Suppressor macrophage treated with lipopolysaccharide for 1 hour (primary cell): ENCODE measurements around the gene HSF5.
A peak's percentile ranks its signal among the peaks of the same experiment; 100 is the strongest.

Experiments used
- DNase-seq, 3 donors: peaks; one replicate each; pipeline ENCODE4 v3.0.0-alpha.2; 2020 to 2022

Gene HSF5, protein sequence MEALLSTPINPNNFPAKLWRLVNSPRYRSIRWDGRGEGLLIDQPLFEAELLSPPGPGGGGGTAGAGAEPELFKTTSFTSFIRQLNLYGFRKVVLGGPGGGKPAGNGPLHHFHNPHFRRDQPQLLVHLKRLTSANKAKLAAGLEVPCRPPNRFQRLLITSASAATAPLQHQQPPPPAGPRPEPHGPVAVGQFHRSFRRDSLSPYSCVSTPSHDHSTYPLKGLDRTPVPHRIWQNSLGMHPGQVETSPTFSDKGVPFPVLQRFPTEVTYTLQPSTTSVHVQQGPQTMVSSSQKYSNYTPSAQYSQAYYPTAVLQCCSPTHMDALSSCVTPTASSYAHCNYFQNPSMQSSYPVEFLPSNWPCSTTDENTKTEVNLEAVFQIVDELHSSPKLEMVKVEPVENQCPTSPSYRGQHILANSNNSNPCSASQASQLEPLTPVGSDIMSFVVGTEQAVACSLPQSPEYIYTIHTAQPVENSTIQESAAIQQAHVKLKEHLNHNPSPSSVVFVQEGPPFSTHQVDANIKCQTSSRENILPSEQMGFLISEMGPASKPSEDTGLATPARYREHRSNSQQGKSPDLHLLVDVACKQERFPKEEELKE

DNA sequence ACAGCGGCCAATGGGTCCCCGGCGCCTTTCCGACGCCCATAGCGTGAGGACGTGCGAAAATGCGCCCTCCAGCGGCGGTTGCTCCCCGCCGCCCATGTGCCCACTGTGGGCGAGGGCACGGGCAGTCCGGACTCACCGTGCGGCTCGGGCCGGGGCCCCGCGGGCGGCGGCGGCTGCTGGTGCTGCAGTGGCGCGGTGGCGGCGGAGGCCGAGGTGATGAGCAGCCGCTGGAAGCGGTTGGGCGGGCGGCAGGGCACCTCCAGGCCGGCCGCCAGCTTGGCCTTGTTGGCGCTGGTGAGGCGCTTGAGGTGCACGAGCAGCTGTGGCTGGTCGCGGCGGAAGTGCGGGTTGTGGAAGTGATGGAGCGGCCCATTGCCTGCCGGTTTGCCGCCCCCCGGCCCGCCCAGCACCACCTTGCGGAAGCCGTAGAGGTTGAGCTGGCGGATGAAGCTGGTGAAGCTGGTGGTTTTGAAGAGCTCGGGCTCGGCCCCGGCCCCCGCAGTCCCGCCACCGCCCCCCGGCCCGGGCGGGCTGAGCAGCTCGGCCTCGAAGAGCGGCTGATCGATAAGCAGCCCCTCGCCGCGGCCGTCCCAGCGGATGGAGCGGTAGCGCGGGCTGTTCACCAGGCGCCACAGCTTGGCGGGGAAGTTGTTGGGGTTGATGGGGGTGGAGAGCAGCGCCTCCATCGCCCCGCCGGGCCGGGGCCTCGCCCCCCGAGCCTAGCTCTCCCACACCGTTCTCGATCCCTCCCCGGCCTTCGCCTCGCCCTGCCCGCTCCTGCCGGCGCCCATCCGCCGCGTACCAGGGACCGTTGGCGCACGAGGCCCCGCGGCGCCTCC, at the start of gene HSF5:
Gene HSF5, minus strand, starts transcription at position 820 of the 839 bp plus-strand sequence. Its CDS starts 134 bp downstream, at position 686.
- DNase-seq = peak; percentile 54 to 75 (median 56)

DNA sequence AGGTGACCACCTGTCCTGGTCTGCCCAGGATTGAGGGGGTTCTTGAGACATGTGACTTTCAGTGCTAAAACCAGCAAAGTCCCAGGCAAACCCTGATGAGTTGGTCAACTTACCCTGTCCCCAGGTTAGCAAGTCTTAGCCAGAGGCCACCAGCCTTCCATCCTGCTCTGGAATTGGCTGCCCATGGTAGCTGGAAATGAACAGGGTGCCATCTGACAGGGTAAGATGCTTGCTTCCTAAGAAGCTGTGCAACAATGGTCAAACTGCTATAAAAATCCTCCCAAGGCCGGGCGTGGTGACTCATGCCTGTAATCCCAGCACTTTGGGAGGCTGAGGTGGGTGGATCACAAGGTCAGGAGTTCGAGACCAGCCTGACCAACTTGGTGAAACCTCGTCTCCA, 49.1 kb upstream of the HSF5 start:
- no peak for DNase-seq

DNA sequence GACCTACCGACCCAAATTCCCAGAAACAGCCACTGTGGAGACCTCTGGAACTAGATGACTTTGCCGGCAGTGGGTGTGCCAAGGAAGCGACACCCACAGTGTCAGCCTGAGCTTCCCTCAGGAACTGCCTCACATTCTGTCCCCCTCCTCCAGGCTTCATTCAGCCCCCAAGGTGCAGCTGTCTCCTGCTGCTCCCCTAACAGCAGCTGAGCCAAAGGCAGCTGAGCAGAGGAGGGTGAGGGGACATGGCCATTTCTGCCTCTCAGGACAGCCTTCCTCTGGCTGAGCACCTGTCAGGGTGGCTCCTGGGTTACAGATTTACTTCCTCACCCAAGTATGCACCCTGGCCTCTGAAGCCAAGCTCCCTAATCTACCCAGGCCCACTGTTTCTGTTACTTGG, 48.3 kb upstream of the HSF5 start:
- no peak for DNase-seq

DNA sequence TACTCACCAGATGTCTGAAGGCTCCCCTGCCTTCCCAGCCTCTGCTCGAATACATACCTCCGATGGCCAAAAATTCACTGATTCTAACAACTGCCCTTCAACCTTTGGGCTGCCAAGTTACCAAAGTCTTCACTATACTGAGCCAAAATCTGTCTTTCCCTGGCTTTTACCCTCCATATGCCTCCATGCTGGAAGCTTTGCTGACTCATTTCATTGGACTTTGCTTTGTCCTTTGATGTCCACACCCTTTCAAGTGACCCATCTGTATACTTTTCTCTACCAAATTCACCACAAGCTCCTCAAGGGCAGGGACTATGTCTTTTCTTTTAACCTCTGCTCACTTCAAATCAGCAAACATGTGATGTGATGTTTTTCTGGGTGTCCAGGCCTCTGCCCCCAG, 47.2 kb upstream of the HSF5 start:
- DNase-seq = peak in 2 of 3 donors; percentile 12 to 16

DNA sequence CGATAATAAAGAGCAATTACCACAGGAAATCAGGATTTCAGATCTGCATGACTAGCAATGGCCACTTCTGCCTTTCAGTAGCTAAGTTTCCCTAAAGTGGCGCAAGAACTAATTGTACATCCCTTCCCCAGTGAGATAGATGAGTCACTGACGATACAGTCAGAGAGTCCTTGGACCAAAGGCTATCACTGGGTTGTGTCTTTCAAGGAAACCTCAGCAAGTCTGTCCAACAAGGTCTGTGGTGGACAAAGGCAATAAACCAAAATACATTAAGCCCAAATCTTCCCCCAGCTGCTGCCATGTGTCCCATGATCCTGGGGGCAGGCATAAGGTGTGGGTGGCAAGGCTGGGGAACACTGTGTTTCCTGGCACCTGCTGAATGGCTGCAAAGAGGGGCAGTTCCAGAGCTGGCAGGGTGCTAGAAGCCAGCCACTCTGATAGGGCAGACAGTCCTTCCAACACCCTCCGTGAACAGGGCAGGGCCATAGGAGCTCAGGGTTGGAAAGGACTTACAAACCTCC, 46.8 kb upstream of the HSF5 start:
- peak; percentile 86 to 97 (median 96) for DNase-seq

DNA sequence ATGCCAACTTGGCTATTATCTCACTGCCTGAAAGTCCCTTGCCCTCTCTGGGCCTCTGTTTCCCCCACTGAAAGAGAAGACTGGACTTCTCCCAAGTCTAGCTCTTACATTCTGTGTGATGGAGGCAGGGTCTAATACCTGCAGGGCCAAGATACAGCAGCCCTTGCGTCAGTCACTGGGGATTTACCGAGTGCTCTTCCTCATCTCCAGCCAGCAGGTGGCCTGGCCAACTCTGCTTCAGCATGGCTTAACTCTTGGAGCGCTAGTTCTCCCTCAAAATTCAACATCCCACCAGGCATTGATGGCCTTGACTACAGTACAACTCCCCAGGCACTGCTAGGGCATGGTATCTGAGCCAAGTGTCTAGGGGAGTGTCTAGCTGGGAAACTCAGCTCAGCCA, 46.1 kb upstream of the HSF5 start:
- DNase-seq = no peak

DNA sequence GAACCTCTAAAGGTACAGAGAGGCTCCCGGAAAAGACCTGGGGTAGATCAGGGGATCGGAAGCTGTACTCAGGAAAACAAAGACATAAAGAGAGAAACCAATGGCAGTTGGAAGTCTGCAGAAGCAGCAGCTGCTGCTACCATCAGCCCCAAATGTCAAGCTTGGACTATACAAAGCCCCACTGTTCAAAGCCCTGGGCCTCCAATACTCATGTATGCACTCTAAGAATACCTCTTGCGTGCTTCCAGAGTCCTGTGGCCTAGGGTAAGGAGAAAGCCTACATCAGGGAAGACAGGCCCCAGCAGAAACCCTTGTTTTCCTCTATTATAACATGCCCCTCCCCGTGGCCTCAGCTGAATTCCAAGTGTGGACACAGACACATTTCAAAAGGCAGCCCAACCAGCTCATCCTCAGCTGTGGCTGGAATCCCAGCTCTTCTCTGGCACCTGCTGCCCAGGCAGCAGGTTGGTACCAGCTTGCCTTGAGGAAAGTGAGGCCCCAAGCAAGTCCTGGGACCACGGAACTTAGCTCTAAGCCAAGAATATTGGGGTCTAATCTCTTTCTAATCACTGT, 45.5 kb upstream of the HSF5 start:
- no peak for DNase-seq

DNA sequence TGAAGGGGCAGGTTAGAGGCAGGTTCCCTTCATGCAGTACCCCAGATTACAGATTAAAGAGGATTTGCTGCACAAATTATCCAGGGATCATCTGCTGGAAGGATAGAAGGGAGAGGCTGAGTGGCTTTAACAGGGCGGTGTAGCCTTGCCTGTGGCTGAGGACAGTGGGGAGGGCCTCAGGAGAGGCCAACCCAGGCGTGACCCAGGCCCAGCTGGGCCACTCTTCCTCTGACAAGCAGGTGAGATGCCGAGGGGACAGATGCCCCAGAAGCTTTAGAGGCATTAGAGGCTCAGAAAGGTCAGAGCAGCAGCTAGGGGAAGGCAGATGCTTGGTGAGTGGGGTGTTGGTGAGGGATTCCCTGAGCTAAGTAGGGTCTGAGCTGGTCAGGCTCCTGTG, 44.3 kb upstream of the HSF5 start:
- no peak for DNase-seq

DNA sequence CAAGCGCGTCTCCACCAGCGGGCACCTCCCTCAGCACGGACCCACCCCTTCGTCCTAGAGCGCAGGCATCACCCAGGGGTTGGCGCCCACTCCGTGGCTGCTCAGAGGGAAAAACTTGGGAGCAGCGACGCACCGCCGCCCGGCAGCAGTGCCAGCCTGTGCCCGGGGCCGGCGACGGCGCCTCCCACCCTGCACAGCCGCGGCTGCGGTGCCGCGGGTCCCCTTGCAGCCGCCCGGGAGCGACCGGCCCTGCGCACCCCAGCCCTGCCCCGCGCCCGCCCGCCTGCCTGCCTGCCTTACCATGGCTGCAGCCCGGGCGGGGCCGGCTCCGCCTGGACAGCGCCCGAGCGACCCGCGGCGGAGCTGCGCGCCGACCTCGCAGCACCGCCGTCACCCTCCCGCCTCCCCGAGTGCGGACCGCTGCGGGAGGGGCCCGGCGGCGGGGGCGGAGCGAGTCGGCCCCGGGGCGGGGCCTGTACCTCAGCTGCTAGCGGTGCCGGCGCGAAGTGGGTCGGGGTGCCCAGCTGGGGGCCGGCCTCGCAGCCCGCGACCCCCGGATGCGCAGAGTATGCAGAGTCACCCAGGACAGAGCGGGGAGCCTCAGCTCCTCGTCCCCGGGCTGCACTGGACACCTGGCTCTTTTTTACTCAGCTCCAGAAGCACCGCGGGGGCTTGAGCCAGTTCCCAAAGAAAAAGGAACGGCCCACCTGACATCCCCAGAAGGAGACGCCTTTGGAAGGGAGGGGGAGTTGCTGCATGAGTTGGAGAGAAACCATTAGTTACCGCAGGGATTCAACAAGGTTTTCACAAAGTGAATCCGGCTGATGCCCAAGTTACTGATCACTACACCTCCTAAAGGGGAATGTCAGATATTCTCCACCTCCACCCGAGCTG, 43.7 kb upstream of the HSF5 start:
- peak; percentile 60 to 86 (median 62) for DNase-seq

DNA sequence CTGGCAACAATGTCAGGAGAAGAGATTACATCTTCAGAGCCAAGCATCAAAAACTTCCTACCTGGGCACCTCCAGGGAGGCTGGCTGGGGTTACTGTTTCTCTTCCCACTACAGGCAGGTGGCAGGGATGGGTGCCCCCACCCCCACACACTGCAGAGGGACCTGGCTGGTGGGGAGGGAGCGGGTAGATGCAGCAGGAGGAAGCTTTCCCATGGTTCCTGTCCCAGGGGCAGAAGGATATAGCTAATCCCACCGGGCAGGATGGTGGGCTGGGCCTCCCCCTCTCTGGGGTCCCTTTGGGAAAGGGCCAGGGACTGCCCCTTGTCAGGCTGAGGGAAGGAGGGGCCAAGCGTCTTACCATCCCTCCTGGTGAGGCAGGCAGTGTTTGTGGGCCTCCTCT, 42.9 kb upstream of the HSF5 start:
- no peak for DNase-seq

DNA sequence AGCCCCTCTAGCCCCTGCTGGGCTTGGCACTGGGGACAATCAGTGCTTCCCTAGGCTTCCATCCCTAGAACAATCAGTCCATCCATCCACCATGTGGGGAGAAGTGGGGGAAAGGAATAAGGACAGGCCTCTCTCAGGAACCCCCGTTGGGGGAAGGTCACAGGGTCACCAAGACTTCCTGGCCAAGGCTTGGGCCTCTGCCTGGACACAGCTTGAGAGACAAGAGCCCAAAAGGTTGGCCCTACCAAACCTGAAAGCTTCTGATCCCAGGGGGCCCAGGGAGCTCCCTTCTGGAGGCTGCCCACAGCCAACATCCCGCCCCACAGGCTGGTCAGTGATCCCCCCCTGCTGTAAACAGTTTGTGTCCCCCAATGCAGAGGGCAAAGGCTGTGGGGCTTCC, 42.4 kb upstream of the HSF5 start:
- no peak for DNase-seq

DNA sequence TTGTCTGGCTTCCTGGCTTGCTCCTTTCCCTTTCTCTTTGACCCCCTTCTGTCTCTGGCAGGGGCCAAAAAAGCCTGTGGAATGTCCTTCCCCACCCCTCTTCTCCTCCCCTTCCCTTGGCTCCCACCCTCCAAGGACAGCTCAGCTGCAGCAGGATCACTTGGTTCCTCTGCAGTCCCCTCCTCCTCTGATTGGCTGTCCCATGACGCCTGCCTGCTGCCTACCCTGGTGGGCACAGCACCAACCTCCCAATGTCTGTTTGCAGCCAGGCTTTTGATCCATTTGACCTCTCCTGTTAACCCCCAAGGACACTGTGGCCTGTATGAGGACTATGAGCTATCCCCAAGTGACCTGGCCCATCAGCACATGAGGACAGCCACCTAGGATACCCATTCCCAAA, 41.1 kb upstream of the HSF5 start:
- DNase-seq = no peak

DNA sequence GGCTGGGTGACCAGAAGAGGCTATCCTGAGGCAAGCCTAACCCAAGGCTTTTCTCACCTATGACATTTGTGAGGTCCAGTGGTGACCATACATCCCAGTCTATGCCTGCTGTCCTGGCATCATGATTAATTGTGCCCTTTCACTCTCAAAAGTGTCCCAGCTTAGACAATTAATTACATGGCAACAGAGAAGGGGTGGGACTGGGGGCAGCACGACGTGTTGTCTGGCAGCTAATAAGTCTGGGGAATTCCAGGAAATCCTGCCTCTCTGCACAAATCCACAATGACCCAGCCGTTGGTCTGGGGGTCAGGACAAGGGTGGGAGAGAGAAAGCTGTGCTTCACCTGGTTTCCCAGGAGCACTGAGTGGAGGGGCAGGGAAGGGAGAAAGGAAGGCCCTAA, 40.2 kb upstream of the HSF5 start:
- no peak for DNase-seq

DNA sequence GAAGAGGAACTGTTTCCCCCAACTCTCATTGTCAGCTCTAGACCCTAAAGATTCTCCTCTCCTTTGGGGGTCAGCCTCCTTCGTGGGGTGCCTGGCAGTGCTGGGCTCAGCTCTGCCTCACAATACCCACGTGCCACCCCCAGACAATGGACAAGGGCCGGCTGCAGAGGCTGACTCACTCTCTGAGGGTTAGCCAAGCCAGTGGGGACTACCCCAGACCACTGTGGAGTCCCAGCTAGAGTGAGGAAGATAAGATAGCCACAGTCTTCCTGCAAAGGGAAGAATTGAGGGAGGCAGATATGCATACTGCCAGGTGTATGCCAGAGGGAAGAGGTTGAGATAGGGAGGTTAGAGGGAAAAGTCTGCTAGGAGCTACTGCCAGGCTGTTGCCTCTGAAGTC, 39.7 kb upstream of the HSF5 start:
- DNase-seq = peak; percentile 74 to 82 (median 81)

DNA sequence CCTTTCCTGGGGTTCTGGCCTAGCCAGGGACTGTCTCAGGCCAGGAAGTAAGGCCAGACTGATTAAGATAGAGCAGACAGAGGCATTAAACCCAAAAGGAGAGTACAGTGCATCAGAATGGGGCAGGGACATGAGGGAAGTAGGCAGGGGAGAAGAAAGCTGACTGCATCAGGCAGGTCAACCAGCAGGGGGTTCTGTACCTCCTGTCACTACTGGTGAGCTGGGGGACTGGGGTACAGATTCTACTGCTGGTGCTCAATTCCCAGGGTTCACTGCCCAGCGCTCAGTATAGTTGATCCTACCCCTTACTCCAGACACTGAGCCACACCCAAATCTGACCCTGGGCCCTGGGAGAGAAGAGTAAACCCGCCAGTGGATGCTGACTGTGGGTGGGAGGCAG, 39.1 kb upstream of the HSF5 start:
- DNase-seq = peak in 2 of 3 donors; percentile 18 to 24

DNA sequence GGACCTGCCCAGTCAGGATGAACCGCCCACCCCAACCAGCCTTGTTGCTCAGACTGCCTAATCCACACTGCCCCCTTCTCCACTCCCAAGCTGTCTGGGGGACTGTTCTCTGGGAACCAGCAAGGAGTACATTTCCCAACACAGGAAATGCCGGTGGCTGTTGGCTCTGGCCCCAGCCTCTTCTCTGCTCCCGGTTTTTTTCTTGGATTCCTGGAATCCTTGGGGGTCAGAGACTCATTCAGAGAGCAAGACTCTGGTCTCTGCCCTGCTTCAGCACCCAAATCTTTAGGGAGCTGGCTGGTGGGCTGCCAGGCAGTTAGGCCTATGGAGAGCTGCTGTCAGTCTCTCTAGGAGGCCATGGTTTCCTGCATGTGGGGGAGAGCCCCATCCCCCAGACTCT, 37.0 kb upstream of the HSF5 start:
- no peak for DNase-seq

DNA sequence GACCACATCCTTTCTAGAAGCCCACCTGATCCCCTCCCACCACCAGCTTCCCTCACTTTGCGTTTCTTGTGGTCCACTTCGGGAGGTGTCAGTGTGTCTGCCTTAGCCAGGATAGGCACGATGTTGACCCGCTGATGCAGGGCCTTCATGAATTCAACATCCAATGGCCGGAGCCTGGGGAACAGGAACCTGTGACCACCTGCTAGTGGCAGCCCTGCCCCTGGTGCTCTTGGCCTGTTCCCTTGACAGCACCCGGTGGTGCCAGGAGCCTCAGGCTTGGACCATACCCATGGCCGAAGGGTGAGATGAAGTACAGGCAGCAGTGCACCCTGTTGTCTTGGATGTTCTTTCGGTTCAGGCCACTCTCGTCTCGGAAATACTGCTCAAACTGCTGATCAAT, 33.5 kb upstream of the HSF5 start:
- DNase-seq = no peak

DNA sequence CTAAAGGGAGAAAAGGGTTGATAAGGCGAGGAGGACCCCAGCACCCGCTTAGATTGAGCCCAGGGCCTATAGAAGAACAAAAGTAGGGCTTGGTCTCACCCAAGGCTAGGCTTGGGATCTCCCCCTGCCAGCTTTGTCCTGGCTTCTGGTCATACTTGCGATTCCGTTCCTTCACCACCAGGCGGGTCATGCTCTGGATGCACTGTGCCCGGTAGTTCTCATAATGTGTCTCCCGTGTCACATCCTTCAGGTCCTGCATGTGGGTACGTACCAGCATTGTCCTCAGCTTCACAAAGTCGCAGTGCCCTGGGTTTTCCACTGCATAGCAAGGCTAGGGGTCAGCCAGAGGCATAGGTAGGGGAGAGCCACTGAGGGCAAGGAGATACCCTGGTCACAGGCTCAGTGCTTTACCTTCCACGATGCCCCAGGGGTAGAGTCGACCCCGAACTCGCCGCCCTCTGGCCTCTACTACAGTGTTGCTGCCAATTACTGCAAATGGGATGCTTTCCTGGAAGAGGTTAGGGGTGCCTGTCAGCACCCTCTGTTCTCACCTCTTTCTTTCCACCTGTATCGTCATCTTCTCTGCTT, 32.7 kb upstream of the HSF5 start:
- DNase-seq = peak; percentile 54 to 66 (median 55)

DNA sequence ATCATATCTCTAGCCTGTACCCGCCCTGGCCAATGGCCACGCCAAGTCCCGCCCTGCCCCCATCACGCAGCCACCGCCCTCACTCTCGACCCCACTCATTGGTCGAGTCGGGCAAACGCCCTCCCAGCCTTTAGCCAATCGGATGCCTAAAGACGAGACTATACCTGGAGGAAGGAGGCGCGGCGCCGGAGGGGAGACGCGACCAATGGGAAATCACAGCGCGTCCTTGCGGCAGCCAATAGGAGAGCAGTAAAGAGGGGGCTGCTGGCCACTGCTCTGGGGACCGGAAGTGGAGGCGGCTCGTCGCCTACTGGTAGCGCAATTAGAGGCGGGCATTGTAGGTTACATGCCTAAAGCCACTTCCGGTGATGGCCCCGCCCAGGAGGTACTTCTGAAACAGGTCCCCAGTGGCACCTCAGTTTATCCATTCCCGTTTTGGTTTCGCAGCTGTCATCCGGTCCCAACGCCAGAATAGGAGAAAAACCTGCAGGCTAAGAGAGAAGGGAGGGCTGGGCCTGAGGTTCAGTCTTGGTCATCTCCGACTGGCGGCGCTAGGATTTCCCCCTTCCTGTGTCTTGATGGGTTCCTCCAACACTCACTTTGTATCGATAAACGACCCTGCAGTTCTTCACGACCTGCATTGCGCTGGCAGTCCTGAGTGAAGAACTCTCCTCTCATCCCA, 29.9 kb upstream of the HSF5 start:
- DNase-seq = peak; percentile 99 to 100 (median 100)

DNA sequence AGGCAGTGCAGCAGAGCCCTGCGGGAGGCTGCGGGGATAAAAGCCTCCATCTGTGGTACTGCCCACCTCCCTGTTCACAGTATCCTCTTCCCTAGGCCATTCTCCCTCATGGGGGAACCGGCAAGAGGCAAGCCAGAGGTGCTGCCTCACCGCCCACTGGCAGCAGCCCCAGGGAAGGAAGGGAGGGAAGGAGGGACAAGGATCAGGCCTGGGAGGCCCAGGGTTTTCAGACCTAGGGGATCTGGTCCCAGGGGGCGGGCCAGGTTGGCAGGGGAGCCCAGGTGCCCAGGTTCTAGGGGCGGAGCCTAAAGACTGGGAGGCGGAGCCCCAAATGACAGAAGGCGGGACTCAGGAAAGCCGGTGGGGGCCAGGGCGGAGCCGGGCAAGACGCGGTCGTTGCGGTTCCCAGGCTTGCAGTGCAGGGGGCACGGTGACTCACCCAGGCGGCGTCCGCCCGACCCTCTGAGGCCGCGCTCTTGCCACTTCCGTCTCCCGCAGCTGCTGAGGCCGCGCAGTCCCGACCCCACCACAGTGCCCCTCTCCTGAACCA, 29.2 kb upstream of the HSF5 start:
- DNase-seq = no peak
